ENCODE data around the gene ATP6V0D1. TPM values are rescaled to one million over a fixed set of nuclear protein-coding genes. Genes with fewer than 3 reads are reported as not detected.
A peak's percentile ranks its signal among the peaks of the same experiment; 100 is the strongest.

The ATP6V0D1 gene
- 112 and 131 TPM in 2 replicates for total RNA-seq (2012; rRNA removed)

GRCh38 chr16:67480833-67481560 lies at the start of gene ATP6V0D1:
TSS of gene ATP6V0D1 (minus strand) at chr16:67481157. CDS start at chr16:67481086, 71 bp downstream.
- no peaks in the 10 kb centered on the region for H3K9me3 ChIP-seq (replicated peaks; ENCODE audit: low read length)
- peaks cover 18% of the 10 kb centered on the region for H3K4me1 ChIP-seq (ENCODE audit: control insufficient read depth, insufficient read depth, low read length)
- H3K27me3 ChIP-seq (ENCODE audit: control insufficient read depth, insufficient read depth, low read length) = no peaks in the 10 kb centered on the region
- peak within 1 kb of the TSS; percentile 94 for H3K4me3 ChIP-seq (ENCODE audit: low read length)
- H3K36me3 ChIP-seq (ENCODE audit: insufficient read depth, low read length) = no peaks in the 10 kb centered on the region
- H3K9ac ChIP-seq (ENCODE audit: low read depth, low read length) = peak within 1 kb of the TSS; percentile 97
- H3K4me2 ChIP-seq (ENCODE audit: low read length) = peak within 1 kb of the TSS; percentile 96

GRCh38 chr16:67530013-67530939 lies 49.3 kb upstream of the ATP6V0D1 start:
- Histone ChIP-seq H3K4me1 (ENCODE audit: control insufficient read depth, insufficient read depth, low read length) (peaks cover 30% of the 10 kb centered on the region), H3K4me3 (ENCODE audit: low read length) (peak overlapping the region; percentile 83)

GRCh38 chr16:67529582-67530012 lies 48.6 kb upstream of the ATP6V0D1 start:
- Histone ChIP-seq H3K9me3 (replicated peaks; ENCODE audit: low read length) (no peaks in the 10 kb centered on the region), H3K4me3 (ENCODE audit: low read length) (peak overlapping the region; percentile 83), H3K27me3 (ENCODE audit: control insufficient read depth, insufficient read depth, low read length) (no peaks in the 10 kb centered on the region), H3K36me3 (ENCODE audit: insufficient read depth, low read length) (no peaks in the 10 kb centered on the region), H3K4me1 (ENCODE audit: control insufficient read depth, insufficient read depth, low read length) (peaks cover 30% of the 10 kb centered on the region), H3K9ac (ENCODE audit: low read depth, low read length) (peak overlapping the region; percentile 91), H3K4me2 (ENCODE audit: low read length) (peak overlapping the region; percentile 95)

More at GRCh38 chr16:67530013-67530939, 49.3 kb upstream of the ATP6V0D1 start:
- peaks cover 3% of the 10 kb centered on the region for H3K36me3 ChIP-seq (ENCODE audit: insufficient read depth, low read length)
- H3K9me3 ChIP-seq (replicated peaks; ENCODE audit: low read length) = no peaks in the 10 kb centered on the region
- peak overlapping the region; percentile 91 for H3K9ac ChIP-seq (ENCODE audit: low read depth, low read length)
- H3K4me2 ChIP-seq (ENCODE audit: low read length) = peak overlapping the region; percentile 95
- no peaks in the 10 kb centered on the region for H3K27me3 ChIP-seq (ENCODE audit: control insufficient read depth, insufficient read depth, low read length)

- H3K9me3 ChIP-seq (replicated peaks; ENCODE audit: low read length) = no peaks in the 10 kb centered on the region
- peak overlapping the region; percentile 91 for H3K9ac ChIP-seq (ENCODE audit: low read depth, low read length)
- peak overlapping the region; percentile 83 for H3K4me3 ChIP-seq (ENCODE audit: low read length)
- peaks cover 30% of the 10 kb centered on the region for H3K4me1 ChIP-seq (ENCODE audit: control insufficient read depth, insufficient read depth, low read length)
- H3K4me2 ChIP-seq (ENCODE audit: low read length) = peak overlapping the region; percentile 95
- H3K36me3 ChIP-seq (ENCODE audit: insufficient read depth, low read length) = no peaks in the 10 kb centered on the region
- no peaks in the 10 kb centered on the region for H3K27me3 ChIP-seq (ENCODE audit: control insufficient read depth, insufficient read depth, low read length)
These were observed 48.1 kb upstream of the ATP6V0D1 start for GRCh38 chr16:67528870-67529581.

DNA sequence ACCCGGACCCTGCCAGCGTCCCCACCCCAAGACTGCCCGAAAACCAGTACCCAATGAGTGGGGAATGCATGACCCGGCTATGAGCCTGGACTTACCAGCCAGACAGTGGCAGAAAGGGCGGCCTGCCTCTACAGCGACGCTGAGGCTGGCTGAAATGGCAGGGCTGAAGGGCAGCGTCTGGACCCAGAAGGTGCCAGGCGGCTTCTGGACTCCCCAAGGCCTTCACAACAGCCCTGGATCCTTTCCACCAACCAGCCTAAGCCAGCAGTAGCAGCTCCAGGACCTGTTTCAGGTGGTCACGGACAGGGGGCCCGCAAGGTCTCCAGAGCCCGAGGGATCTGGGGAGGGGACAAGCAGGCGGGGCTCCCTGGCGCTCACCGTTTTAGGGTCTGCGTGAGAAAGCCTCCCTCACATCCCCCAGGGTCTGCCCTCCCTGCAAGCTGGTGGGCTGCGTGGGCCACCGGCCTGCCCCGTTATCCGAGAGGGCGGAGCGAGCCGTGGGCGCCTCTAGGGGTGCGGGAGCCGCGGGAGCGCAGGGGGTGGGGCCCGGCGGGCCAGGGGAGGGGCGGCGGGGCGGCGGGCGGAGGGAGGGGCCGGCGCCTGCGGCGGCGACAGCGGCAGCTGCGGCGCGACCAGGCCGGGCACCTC lies 47.4 kb upstream of the ATP6V0D1 start, which contains the start of gene RIPOR1:
RIPOR1 (plus strand) TSS at position 608 of the 648 bp plus-strand sequence. CDS start 9,618 bp downstream, outside the sequence.
- Histone ChIP-seq H3K4me1 (ENCODE audit: control insufficient read depth, insufficient read depth, low read length) (peaks cover 30% of the 10 kb centered on the region), H3K4me3 (ENCODE audit: low read length) (peak within 1 kb of the TSS; percentile 83), H3K9ac (ENCODE audit: low read depth, low read length) (peak within 1 kb of the TSS; percentile 91), H3K9me3 (replicated peaks; ENCODE audit: low read length) (no peaks in the 10 kb centered on the region), H3K36me3 (ENCODE audit: insufficient read depth, low read length) (no peaks in the 10 kb centered on the region), H3K4me2 (ENCODE audit: low read length) (peak within 1 kb of the TSS; percentile 95), H3K27me3 (ENCODE audit: control insufficient read depth, insufficient read depth, low read length) (no peaks in the 10 kb centered on the region)

DNA sequence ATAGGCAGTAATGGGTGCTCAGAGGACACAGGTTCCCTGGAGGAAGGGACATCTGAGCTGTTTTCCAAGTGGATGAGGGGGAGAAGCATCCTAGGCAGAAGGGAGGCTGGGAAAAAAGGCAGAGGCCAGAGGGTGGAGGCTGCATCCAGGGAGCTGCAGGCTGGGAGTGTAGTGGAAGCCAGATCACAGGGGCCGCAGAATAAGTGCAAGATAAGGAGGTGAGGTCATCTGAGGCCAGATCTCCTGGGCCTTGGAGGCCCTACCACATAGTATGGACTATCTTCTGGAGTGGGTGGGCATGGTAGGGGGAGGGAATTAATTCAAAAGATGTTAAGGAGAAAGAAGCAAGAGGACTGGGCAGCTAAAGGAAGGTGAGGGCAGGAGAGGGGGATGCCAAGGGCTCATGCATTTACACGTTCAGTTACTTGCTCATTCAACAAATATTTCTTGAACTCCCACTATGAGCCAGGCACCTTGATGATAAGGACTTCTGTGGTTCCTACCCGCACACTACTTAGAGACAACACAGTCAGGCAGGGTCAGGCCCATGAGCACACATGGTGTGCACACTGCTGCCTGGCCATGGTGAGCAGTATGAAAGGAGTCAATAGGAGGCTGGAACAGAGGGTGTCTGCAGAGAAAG lies 45.3 kb upstream of the ATP6V0D1 start:
- Histone ChIP-seq H3K36me3 (ENCODE audit: insufficient read depth, low read length) (no peaks in the 10 kb centered on the region), H3K4me1 (ENCODE audit: control insufficient read depth, insufficient read depth, low read length) (peaks cover 27% of the 10 kb centered on the region), H3K9me3 (replicated peaks; ENCODE audit: low read length) (no peaks in the 10 kb centered on the region), H3K27me3 (ENCODE audit: control insufficient read depth, insufficient read depth, low read length) (no peaks in the 10 kb centered on the region), H3K9ac (ENCODE audit: low read depth, low read length) (no peak overlapping the region), H3K4me3 (ENCODE audit: low read length) (no peak overlapping the region), H3K4me2 (ENCODE audit: low read length) (no peak overlapping the region)

- Histone ChIP-seq H3K9me3 (replicated peaks; ENCODE audit: low read length) (no peaks in the 10 kb centered on the region), H3K4me3 (ENCODE audit: low read length) (no peak overlapping the region), H3K4me1 (ENCODE audit: control insufficient read depth, insufficient read depth, low read length) (peaks cover 18% of the 10 kb centered on the region), H3K27me3 (ENCODE audit: control insufficient read depth, insufficient read depth, low read length) (no peaks in the 10 kb centered on the region), H3K9ac (ENCODE audit: low read depth, low read length) (no peak overlapping the region), H3K36me3 (ENCODE audit: insufficient read depth, low read length) (no peaks in the 10 kb centered on the region), H3K4me2 (ENCODE audit: low read length) (no peak overlapping the region)
These were observed 44.4 kb upstream of the ATP6V0D1 start for GRCh38 chr16:67525176-67525860.

DNA sequence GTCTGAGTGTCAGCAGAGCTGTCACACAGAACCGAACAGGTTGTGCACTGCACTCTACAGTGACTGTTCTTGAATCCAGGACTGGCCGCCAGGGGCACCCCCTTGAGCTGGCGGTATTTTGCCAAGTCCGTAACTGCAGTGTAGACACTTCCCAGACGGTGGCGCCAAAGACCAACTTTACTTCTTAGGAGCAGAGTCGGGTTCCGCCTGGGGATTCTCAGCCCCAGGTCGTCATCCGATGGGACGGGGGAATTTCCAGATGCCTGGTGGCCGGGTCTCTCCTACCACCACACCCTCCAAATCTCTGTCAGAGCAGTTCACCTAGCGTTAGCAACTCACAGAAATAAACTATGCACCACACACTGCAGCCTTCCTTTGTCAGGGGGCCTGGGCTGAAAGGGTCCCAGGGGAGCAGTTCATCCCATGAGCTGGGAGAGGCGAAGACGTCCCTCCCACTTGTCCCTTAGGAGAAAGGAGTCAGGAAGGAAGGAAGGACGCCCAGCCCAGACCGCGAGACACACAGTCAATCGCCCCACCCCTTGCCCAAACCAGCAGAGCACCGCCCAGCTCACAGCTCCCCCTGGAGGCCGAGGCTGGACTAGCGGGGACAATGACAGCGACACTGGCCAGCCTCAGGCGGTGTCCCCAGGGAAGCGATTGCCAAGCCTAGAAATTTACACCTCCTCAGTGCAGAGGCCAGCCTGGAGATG lies 40.3 kb upstream of the ATP6V0D1 start:
- H3K4me3 ChIP-seq (ENCODE audit: low read length) = peak overlapping the region; percentile 73
- peak overlapping the region; percentile 82 for H3K9ac ChIP-seq (ENCODE audit: low read depth, low read length)
- no peaks in the 10 kb centered on the region for H3K27me3 ChIP-seq (ENCODE audit: control insufficient read depth, insufficient read depth, low read length)

DNA sequence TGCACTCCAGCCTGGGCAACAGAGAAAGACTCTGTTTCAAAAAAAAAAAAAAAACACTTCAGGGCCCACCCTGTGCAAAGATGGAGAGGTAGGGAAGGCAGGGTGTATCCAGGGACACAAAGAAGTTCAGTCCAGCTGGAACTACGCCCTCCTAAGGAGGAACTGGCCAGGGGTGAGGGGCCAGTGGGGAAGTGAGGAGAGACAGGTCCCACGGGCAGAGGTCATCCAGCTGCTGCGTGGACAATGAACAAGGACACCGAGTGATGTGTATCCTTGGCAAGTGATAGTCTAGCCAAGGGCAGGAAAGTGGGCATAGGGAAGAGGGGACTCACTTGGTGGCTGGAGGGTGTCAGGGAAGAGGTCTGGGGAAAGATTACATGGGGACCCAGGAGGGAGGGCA lies 38.3 kb upstream of the ATP6V0D1 start:
- H3K36me3 ChIP-seq (ENCODE audit: insufficient read depth, low read length) = no peaks in the 10 kb centered on the region
- no peaks in the 10 kb centered on the region for H3K27me3 ChIP-seq (ENCODE audit: control insufficient read depth, insufficient read depth, low read length)
- H3K9me3 ChIP-seq (replicated peaks; ENCODE audit: low read length) = no peaks in the 10 kb centered on the region
- H3K4me1 ChIP-seq (ENCODE audit: control insufficient read depth, insufficient read depth, low read length) = peaks cover 10% of the 10 kb centered on the region
- no peak overlapping the region for H3K4me2 ChIP-seq (ENCODE audit: low read length)
- no peak overlapping the region for H3K9ac ChIP-seq (ENCODE audit: low read depth, low read length)
- H3K4me3 ChIP-seq (ENCODE audit: low read length) = no peak overlapping the region

More for the DNA sequence above, 40.3 kb upstream of the ATP6V0D1 start:
- no peaks in the 10 kb centered on the region for H3K9me3 ChIP-seq (replicated peaks; ENCODE audit: low read length)
- peak overlapping the region; percentile 95 for H3K4me2 ChIP-seq (ENCODE audit: low read length)
- H3K4me1 ChIP-seq (ENCODE audit: control insufficient read depth, insufficient read depth, low read length) = peaks cover 6% of the 10 kb centered on the region
- no peaks in the 10 kb centered on the region for H3K36me3 ChIP-seq (ENCODE audit: insufficient read depth, low read length)
